Cerebellar nuclear complex (tissue), 1 donor: ENCODE data around the gene TMTC3.
"Not testable (repeated sequence)": the region's sequence is repeated elsewhere in the genome, so short reads cannot be mapped to it uniquely, and the experiment has no call there.

Source experiments
- DNase-seq, 2 experiments: peaks; one replicate each; lab custom pipeline; 2025; lab: John Stamatoyannopoulos, UW

TMTC3 gene

GRCh38 chr12:88166179-88166578 is 24.1 kb downstream of the TMTC3 start:
- DNase-seq, result no peak

GRCh38 chr12:88167384-88167783 is 25.3 kb downstream of the TMTC3 start:
- DNase-seq, result no peak

- no peak for DNase-seq
These were observed 30.8 kb downstream of the TMTC3 start for GRCh38 chr12:88172844-88173407.

GRCh38 chr12:88175544-88175943 is 33.4 kb downstream of the TMTC3 start:
- DNase-seq, result no peak

- no peak for DNase-seq
These were observed 37.4 kb downstream of the TMTC3 start for GRCh38 chr12:88179436-88180014.

- no peak for DNase-seq
These were observed 39.8 kb downstream of the TMTC3 start for GRCh38 chr12:88181881-88182280.

- no peak for DNase-seq
These were observed 40.3 kb downstream of the TMTC3 start for GRCh38 chr12:88182416-88182815.

GRCh38 chr12:88184196-88184595 is 42.1 kb downstream of the TMTC3 start:
- no peak for DNase-seq

GRCh38 chr12:88185279-88185678 is 43.2 kb downstream of the TMTC3 start:
- DNase-seq, result no peak

GRCh38 chr12:88185988-88186387 is 43.9 kb downstream of the TMTC3 start:
- no peak for DNase-seq

GRCh38 chr12:88187571-88187970 is 45.5 kb downstream of the TMTC3 start:
- no peak for DNase-seq

GRCh38 chr12:88188180-88188579 is 46.1 kb downstream of the TMTC3 start:
- DNase-seq, result no peak

- no peak for DNase-seq
These were observed 50.3 kb downstream of the TMTC3 start for GRCh38 chr12:88192426-88192825.

- DNase-seq, result no peak
These were observed 52.8 kb downstream of the TMTC3 start for GRCh38 chr12:88194868-88195267.

GRCh38 chr12:88200029-88200428 is 57.9 kb downstream of the TMTC3 start:
- DNase-seq, result no peak

- no peak for DNase-seq
These were observed 60.4 kb downstream of the TMTC3 start for GRCh38 chr12:88202500-88202899.

- no peak for DNase-seq
These were observed 64.5 kb downstream of the TMTC3 start for GRCh38 chr12:88206601-88207000.

- no peak for DNase-seq
These were observed 66.0 kb downstream of the TMTC3 start for GRCh38 chr12:88207921-88208620.

- DNase-seq, result no peak
These were observed 66.6 kb downstream of the TMTC3 start for GRCh38 chr12:88208661-88209060.

GRCh38 chr12:88210311-88210710 is 68.2 kb downstream of the TMTC3 start:
- not testable (repeated sequence) for DNase-seq

GRCh38 chr12:88218293-88218692 is 76.2 kb downstream of the TMTC3 start:
- no peak for DNase-seq

- DNase-seq, result no peak
These were observed 77.8 kb downstream of the TMTC3 start for GRCh38 chr12:88219861-88220260.

- DNase-seq, result no peak
These were observed 81.4 kb downstream of the TMTC3 start for GRCh38 chr12:88223519-88223918.

GRCh38 chr12:88225776-88226175 is 83.7 kb downstream of the TMTC3 start:
- DNase-seq, result no peak
